RWPE1 (cell line): ENCODE results near the gene MPO.

Source experiments
- CTCF ChIA-PET: fragments of 350-600 bp; sonication (Branson Sonifier 250); formaldehyde crosslinking; extraction: SDS; loops from one replicate; lab custom pipeline; 2021; lab: Yijun Ruan, JAX
- POLR2A ChIA-PET: fragments of 400-600 bp; formaldehyde crosslinking; extraction: SDS; loops from one replicate; lab custom pipeline; 2020; ENCODE audit warnings: antibody characterized with exemption; ENCODE audit not compliant: low non-redundant PET; lab: Yijun Ruan, JAX
- DNase-seq: peaks from one replicate; pipeline ENCODE4 v3.0.0; 2012; ENCODE audit warnings: low spot score
- H3K27ac ChIP-seq: fragments of 450-650 bp; 2 replicates; pipeline ENCODE4 v1.5.1; 2017
- CTCF ChIP-seq: fragments of 450-650 bp; conservative IDR thresholded peaks from 2 replicates; pipeline ENCODE4 v1.5.1; 2017; ENCODE audit warnings: low read depth, mild to moderate bottlenecking

Gene MPO

GRCh38 chr17:58323366-58324055 is 42.8 kb upstream of the MPO start:
- no peak for TF ChIP-seq CTCF
- ChIA-PET POLR2A (no interaction called here), CTCF (interaction anchor here (0.6 to 0.8 kb wide), 3 partner anchors 11 to 227 kb away, joined by 3 read pairs; no protein-coding TSS in a partner anchor)
- H3K27ac ChIP-seq = no peak overlapping the region
- no peak for DNase-seq

- CTCF ChIA-PET = interaction anchor here (0.7 to 0.8 kb wide), 2 partner anchors 10 to 72 kb away, joined by 3 to 4 read pairs; no protein-coding TSS in a partner anchor
These were observed 41.9 kb upstream of the MPO start for GRCh38 chr17:58322581-58323185.

GRCh38 chr17:58321571-58322525 is 41.1 kb upstream of the MPO start:
- TF ChIP-seq CTCF = no peak
- ChIA-PET POLR2A (interaction anchor here (0.7 kb wide), 1 partner anchor 88 kb away, joined by 3 read pairs; no protein-coding TSS in a partner anchor), CTCF (interaction anchor here (0.7 kb wide), 1 partner anchor 72 kb away, joined by 4 read pairs; no protein-coding TSS in a partner anchor)
- no peak overlapping the region for H3K27ac ChIP-seq
- DNase-seq = no peak

More at GRCh38 chr17:58322581-58323185, 41.9 kb upstream of the MPO start:
- no peak for TF ChIP-seq CTCF
- POLR2A ChIA-PET = no interaction called here
- no peak for DNase-seq
- H3K27ac ChIP-seq = no peak overlapping the region

- ChIA-PET CTCF (interaction anchor here (0.6 kb wide), 2 partner anchors 365 to 380 kb away, joined by 3 read pairs; no protein-coding TSS in a partner anchor), POLR2A (interaction anchor here (0.7 kb wide), 1 partner anchor 89 kb away, joined by 3 read pairs; no protein-coding TSS in a partner anchor)
- DNase-seq = no peak
- no peak for TF ChIP-seq CTCF
- H3K27ac ChIP-seq = no peak overlapping the region
These were observed 40.0 kb upstream of the MPO start for GRCh38 chr17:58320570-58321323.

GRCh38 chr17:58320163-58320558 is 39.4 kb upstream of the MPO start:
- no peak overlapping the region for H3K27ac ChIP-seq
- CTCF ChIA-PET = no interaction called here
- POLR2A ChIA-PET = no interaction called here
- no peak for DNase-seq
- TF ChIP-seq CTCF = no peak
